Measurements from ENCODE around the gene NPPB.

NPPB gene

DNA sequence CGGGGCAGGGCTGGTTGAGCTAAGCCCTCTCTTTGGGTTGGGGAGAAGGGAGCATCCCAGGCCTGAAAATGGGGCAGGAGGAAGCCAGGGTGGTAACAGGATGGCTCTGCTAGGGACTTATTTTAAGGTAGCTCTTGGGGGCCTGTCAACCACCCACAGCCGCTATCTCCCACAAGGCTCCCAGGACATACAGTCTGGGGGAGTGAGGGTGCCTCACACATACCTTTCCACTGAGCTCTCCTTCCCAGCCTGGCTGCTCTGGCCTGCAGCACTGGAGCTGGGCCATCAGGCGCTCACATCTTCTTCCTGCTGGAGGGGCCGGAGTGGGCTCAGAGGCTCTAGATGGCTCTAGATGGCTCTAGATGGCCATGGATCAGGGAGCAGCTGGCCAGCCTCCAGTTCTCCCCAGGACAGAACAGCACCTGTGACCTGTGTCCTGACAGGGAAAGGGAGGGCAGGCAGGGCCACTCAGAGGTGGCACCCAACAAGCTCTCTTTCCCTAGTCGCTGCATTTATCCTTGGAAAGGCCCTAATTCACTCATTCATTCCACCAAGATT lies 11.0 kb upstream of the NPPB start:
- DNase-seq (ENCODE audit: low read depth in 1 of 2, low spot score in 1 of 2), result no peak
- TF ChIP-seq SPI1 (IDR thresholded peaks at IDR 0.05; ENCODE audit: borderline replicate concordance, low read depth) (no peak), REST (IDR thresholded peaks at IDR 0.05; ENCODE audit: insufficient replicate concordance, low read depth) (no peak), GABPA (IDR thresholded peaks at IDR 0.05; ENCODE audit: low read depth) (no peak), POLR2AphosphoS5 (IDR thresholded peaks at IDR 0.05; ENCODE audit: low read depth) (no peak), CTCF (IDR thresholded peaks at IDR 0.05; ENCODE audit: insufficient read depth, low read length) (no peak)
- Histone ChIP-seq H3K27me3 (ENCODE audit: insufficient read depth, poor library complexity, severe bottlenecking) (no peaks in the 10 kb centered on the region), H3K4me3 (replicated peaks; ENCODE audit: insufficient read depth, low read length) (no peak overlapping the region), H3K27ac (replicated peaks) (no peak overlapping the region)

GRCh38 chr1:11869104-11869503 lies 10.4 kb upstream of the NPPB start:
- Histone ChIP-seq H3K27me3 (ENCODE audit: insufficient read depth, poor library complexity, severe bottlenecking) (no peaks in the 10 kb centered on the region), H3K27ac (replicated peaks) (no peak overlapping the region), H3K4me3 (replicated peaks; ENCODE audit: insufficient read depth, low read length) (no peak overlapping the region)
- TF ChIP-seq GABPA (IDR thresholded peaks at IDR 0.05; ENCODE audit: low read depth) (no peak), REST (IDR thresholded peaks at IDR 0.05; ENCODE audit: insufficient replicate concordance, low read depth) (no peak), CTCF (IDR thresholded peaks at IDR 0.05; ENCODE audit: insufficient read depth, low read length) (no peak), SPI1 (IDR thresholded peaks at IDR 0.05; ENCODE audit: borderline replicate concordance, low read depth) (no peak), POLR2AphosphoS5 (IDR thresholded peaks at IDR 0.05; ENCODE audit: low read depth) (no peak)
- DNase-seq (ENCODE audit: low read depth in 1 of 2, low spot score in 1 of 2), result no peak

GRCh38 chr1:11868331-11868980 lies 9.7 kb upstream of the NPPB start:
- DNase-seq (ENCODE audit: low read depth in 1 of 2, low spot score in 1 of 2), result no peak
- TF ChIP-seq SPI1 (IDR thresholded peaks at IDR 0.05; ENCODE audit: borderline replicate concordance, low read depth) (no peak), CTCF (IDR thresholded peaks at IDR 0.05; ENCODE audit: insufficient read depth, low read length) (no peak), REST (IDR thresholded peaks at IDR 0.05; ENCODE audit: insufficient replicate concordance, low read depth) (no peak), POLR2AphosphoS5 (IDR thresholded peaks at IDR 0.05; ENCODE audit: low read depth) (no peak), GABPA (IDR thresholded peaks at IDR 0.05; ENCODE audit: low read depth) (no peak)
- no peaks in the 10 kb centered on the region for H3K27me3 ChIP-seq (ENCODE audit: insufficient read depth, poor library complexity, severe bottlenecking)

More at GRCh38 chr1:11868331-11868980, 9.7 kb upstream of the NPPB start:
- no peak overlapping the region for H3K27ac ChIP-seq (replicated peaks)
- no peak overlapping the region for H3K4me3 ChIP-seq (replicated peaks; ENCODE audit: insufficient read depth, low read length)
